ENCODE data around the gene ACOT12.

DNA sequence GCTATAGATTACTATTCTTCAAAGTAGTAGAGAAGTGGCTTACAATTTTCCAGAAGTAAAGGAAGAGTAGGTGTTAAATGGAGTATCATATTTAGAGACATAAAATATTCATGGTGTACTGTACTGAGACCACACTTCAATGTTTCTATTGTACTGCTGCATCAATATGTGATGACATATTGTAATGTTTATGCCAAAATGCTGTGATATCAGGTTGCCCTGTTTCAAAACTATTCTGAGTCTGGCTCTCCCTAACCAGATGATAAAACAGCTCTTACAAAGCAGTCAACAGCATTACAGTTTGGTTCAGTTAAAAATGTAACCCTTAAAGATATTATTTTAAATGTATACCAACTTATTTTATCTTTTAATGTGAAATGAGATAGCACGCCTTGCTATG, 30.8 kb upstream of the ACOT12 start:
- TF ChIP-seq EZH2 (IDR thresholded peaks at IDR 0.05; ENCODE audit: low read length, missing control alignments) = no peak
- TF ChIP-seq, protein P1, sequence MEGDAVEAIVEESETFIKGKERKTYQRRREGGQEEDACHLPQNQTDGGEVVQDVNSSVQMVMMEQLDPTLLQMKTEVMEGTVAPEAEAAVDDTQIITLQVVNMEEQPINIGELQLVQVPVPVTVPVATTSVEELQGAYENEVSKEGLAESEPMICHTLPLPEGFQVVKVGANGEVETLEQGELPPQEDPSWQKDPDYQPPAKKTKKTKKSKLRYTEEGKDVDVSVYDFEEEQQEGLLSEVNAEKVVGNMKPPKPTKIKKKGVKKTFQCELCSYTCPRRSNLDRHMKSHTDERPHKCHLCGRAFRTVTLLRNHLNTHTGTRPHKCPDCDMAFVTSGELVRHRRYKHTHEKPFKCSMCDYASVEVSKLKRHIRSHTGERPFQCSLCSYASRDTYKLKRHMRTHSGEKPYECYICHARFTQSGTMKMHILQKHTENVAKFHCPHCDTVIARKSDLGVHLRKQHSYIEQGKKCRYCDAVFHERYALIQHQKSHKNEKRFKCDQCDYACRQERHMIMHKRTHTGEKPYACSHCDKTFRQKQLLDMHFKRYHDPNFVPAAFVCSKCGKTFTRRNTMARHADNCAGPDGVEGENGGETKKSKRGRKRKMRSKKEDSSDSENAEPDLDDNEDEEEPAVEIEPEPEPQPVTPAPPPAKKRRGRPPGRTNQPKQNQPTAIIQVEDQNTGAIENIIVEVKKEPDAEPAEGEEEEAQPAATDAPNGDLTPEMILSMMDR (conservative IDR thresholded peaks at IDR 0.05 in 1 of 2, IDR thresholded peaks at IDR 0.05 in 1 of 2; ENCODE audit: low read depth in 1 of 2, low read length in 2 of 2) = no peak

Measured in fibroblast of lung (primary cell).